ES-I3 (cell line): ENCODE measurements around the gene RASL12.
"Not testable (repeated sequence)": the region's sequence is repeated elsewhere in the genome, so short reads cannot be mapped to it uniquely, and the experiment has no call there.

Experiments used
- H3K36me3 ChIP-seq: 2 replicates; pipeline ENCODE4 v1.6.1; 2013; ENCODE audit warnings: mild to moderate bottlenecking, low read length, control low read depth, moderate library complexity; ENCODE audit not compliant: insufficient read depth
- H3K4me1 ChIP-seq: 2 replicates; pipeline ENCODE4 v1.6.1; 2013; ENCODE audit warnings: mild to moderate bottlenecking, control low read depth, low read length; ENCODE audit not compliant: insufficient read depth
- H3K9ac ChIP-seq: 2 replicates; pipeline ENCODE4 v1.6.1; 2013; ENCODE audit warnings: low read depth, mild to moderate bottlenecking, low read length, moderate library complexity
- H3K9me3 ChIP-seq: 2 replicates; pipeline ENCODE4 v1.6.1; 2013; ENCODE audit warnings: mild to moderate bottlenecking, low read length, moderate library complexity; ENCODE audit not compliant: control insufficient read depth, insufficient read depth

The RASL12 gene, protein sequence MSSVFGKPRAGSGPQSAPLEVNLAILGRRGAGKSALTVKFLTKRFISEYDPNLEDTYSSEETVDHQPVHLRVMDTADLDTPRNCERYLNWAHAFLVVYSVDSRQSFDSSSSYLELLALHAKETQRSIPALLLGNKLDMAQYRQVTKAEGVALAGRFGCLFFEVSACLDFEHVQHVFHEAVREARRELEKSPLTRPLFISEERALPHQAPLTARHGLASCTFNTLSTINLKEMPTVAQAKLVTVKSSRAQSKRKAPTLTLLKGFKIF

DNA sequence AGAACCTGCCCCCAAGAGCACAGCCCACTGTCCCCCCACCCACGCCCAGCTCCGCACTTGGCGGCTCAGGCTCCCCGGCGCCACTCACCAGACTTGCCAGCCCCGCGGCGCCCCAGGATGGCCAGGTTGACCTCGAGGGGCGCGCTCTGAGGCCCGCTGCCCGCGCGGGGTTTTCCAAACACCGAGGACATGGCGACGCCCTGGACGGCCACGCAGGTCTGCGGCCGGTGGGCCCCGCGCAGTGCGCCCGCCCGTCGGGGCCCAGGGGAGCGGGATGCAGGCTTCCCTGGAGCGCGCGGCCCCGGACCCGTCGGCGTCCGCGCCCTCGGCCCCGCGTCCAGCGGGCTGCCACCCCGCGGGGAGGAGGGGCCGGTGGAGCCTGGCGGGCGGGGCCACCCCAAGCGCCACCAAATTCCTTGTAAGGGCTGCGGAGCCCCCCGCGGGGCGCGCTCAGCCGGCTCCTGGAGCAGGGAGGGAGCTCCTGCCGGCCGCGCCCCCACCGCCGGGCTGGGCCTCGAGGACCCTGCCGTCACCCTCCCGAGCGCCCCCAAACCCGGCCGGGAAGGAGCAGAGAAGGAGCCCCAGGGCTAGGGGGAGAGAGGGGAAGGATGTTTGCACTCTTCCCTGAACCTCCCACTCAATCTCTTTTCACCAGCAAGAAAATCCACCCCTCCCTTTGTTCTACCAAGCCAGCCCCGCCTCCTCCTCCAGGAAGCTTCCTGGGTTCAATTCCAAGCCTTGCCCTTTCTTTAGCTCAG is at the start of gene RASL12:
RASL12 (minus strand) TSS at position 347 of the 758 bp plus-strand sequence; CDS start at position 191, 156 bp downstream.
- H3K9ac ChIP-seq: peak within 1 kb of the TSS; percentile 74

DNA sequence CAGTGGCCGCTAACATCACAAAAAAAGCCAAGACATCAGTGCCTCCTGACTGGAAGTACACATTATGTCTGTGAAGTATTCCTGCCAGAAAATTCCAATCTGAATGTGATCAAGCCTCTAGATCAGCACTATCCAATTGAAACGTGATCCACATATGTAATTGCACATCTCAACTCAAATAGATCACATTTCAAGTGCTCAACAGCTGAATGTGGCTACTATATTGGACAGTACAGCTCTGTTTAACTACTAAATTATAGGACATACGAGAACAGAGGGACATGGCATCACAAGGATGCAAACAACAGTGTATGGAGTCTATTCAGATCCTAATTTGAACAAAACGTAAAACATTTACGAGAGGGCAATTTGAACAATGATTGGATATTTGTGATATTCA is 47.8 kb upstream of the RASL12 start:
- Histone ChIP-seq H3K4me1 (no peaks in the 10 kb centered on the region), H3K9ac (no peak overlapping the region), H3K36me3 (peaks cover 15% of the 10 kb centered on the region; the same call in 1 of the 2 replicates), H3K9me3 (no peaks in the 10 kb centered on the region)

More for the DNA sequence above, at the start of gene RASL12:
- peaks cover 21% of the 10 kb centered on the region; the same call in 1 of the 2 replicates for H3K4me1 ChIP-seq
- H3K36me3 ChIP-seq: no peaks in the 10 kb centered on the region; the same call in 1 of the 2 replicates
- 0 out of 2 replicates have a peak, but pooled peaks cover 2% of the 10 kb centered on the region for H3K9me3 ChIP-seq

DNA sequence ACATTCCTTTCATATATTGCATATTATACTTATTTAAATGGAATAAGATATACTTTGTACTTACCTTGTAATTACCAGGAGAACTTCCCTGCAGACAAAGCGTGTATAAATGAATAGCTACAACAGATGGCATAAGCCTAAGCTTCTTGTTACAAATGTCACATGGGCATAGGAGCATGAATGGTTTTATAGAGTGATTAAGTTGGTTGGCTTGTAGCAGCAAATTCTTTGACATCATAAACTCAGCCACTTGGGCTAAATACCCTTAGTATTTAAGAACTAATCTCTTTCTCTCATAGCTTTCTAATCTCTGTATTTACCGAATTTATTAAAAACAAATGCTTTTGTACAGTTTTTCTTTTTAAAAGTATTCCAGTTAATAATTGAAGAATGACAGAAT is 47.3 kb upstream of the RASL12 start, which contains the start of gene UBAP1L:
UBAP1L (minus strand) TSS at position 115 of the 400 bp plus-strand sequence. CDS start 8,985 bp downstream, outside the sequence.
- H3K4me1 ChIP-seq: no peaks in the 10 kb centered on the region
- no peak within 1 kb of the TSS for H3K9ac ChIP-seq
- peaks cover 15% of the 10 kb centered on the region; the same call in 1 of the 2 replicates for H3K36me3 ChIP-seq
- no peaks in the 10 kb centered on the region for H3K9me3 ChIP-seq

DNA sequence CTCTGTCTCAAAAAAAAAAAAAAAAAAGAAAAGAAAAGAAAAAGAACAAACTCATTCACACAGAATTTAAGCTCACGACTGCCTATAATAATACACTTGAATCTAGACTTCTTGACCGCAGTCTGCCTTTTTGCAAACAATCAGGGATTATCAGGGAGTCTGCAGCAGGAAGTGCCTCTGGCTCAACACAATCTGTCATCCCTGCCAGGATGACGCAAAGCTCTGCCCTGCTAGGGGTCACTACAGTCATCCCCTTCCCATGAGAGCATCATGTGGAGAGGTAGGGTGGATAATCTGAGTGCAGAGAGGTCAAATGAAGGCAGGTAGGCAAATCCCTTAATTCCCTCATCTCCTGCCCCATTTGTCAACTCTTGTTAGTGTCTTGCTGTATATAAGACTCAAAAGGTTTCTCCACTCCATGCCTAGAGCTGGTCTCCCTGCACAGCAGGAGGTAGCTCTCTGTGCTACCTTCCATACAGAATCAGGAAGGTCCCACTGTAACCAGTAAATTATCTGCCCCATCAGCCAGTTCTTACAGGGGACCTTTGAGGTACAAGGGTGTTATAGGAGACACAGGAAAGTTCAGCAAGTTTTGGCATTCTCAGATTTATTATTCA is 43.0 kb upstream of the RASL12 start:
- Histone ChIP-seq H3K36me3 (no peaks in the 10 kb centered on the region), H3K9ac (no peak overlapping the region)

DNA sequence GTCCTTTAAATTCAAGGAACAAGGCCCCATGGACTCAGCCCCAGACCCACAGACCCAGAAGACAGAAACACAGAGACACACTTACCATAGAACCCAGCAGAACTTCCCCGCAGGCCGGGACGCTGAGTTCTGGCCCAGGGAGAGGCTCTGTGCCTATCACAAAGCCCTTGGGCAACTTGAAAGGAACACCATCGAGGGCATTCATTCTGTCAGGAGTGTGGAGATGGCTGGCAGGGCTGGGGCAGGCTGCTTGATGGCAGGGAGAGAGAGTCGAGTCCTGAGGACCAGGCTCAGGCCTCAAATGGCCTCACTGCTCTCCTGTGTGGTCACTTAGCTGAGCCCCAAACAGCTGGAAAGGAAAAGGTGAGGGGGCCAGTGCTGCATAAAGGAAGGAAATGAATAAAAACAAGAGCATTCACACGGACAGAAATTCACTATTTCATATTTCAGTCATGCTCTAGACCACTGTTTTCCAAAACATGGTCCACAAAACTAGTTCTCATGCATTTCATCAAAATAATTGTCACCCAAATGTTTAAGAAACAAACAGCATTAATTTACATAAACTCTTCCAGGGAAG is 38.3 kb upstream of the RASL12 start:
- Histone ChIP-seq H3K4me1 (no peaks in the 10 kb centered on the region; the same call in 1 of the 2 replicates), H3K9ac (no peak overlapping the region), H3K9me3 (no peaks in the 10 kb centered on the region), H3K36me3 (no peaks in the 10 kb centered on the region)

More for the DNA sequence above, 43.0 kb upstream of the RASL12 start:
- no peaks in the 10 kb centered on the region for H3K4me1 ChIP-seq
- H3K9me3 ChIP-seq: no peaks in the 10 kb centered on the region

DNA sequence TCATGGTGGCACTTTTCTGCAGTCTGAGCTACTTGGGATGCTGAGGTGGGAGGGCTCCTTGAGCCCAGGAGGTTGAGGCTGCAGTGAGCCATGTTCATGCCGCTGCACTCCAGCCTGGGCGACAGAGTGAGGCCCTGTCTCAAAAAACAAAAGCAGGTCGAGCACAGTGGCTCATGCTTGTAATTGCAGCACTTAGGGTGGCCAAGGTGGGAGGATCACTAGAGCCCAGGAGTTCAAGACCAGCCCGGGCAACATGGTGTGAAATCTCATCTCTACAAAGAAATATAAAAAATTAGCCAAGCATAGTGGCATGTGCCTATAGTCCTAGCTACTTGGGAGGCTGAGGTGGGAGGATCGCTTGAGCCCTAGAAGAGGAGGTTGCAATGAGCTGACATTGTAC is 37.2 kb upstream of the RASL12 start:
- no peaks in the 10 kb centered on the region for H3K36me3 ChIP-seq

DNA sequence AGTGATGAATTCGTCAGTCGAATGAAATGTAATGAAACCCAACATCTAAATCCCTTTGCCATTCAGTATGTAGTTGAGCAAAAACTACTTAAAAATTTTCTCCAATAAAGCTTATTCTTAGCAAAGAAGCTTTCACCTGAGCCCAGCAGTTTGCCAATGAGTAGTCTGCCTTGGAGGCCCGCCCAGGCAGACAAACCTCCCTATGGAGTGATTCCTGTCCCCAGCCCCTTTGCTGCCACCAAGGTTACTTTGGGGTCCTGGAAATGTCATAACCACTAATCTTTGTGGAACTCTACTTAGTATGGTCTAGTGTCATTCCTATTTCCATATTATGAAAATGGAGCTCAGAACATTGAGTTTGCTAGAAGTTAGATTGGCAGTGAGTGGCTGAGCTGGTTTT is 35.1 kb upstream of the RASL12 start:
- H3K9me3 ChIP-seq: no peaks in the 10 kb centered on the region
- no peaks in the 10 kb centered on the region; the same call in 1 of the 2 replicates for H3K36me3 ChIP-seq
- no peaks in the 10 kb centered on the region; the same call in 1 of the 2 replicates for H3K4me1 ChIP-seq
- no peak overlapping the region; the same call in 1 of the 2 replicates for H3K9ac ChIP-seq

More for the DNA sequence above, 37.2 kb upstream of the RASL12 start:
- Histone ChIP-seq H3K4me1 (no peaks in the 10 kb centered on the region; the same call in 1 of the 2 replicates), H3K9ac (no peak overlapping the region), H3K9me3 (no peaks in the 10 kb centered on the region)

DNA sequence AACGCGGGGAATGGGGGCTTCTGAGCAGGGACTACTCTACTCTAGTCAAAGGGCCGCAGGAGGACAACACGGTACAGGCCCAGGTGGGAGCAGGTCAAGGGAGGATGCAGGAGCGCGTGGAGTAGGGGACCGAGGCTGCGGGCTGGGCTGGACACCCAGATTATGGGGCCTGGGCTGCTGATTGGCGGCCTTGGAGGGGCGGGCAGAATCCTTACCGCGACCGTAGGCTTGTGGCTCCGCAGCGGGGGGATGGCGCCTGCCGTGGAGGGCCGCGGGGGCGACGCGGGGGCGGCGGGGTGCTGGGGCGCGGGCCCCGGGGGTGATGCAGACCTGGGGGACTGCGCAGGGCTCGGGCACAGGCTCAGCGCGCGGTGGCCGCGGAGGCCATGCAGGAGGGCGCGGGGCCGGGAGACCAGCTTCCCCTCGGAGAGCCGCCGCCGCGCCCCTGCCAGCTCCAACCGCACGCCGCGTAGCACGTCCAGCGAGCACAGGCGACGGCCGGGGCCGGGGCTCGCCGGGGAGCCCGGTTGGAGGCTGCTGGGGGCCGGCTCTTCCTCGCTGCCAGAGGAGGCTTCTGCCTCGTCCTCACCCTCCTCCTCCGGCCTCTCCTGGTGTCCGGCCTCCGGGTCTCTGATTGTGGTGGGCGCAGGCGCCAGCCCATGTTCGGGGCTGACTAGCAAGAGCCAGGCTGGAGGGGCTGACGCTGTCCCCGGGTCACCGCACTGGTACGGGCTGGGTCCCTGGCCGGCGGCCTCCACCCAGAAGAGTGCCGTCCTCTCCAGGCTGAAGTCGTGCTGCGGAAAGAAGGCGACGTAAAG is 34.3 kb upstream of the RASL12 start:
- Histone ChIP-seq H3K9ac (peak overlapping the region; percentile 56; the same call in 1 of the 2 replicates), H3K9me3 (no peaks in the 10 kb centered on the region), H3K4me1 (peaks cover 2% of the 10 kb centered on the region; the same call in 1 of the 2 replicates), H3K36me3 (no peaks in the 10 kb centered on the region; the same call in 1 of the 2 replicates)

DNA sequence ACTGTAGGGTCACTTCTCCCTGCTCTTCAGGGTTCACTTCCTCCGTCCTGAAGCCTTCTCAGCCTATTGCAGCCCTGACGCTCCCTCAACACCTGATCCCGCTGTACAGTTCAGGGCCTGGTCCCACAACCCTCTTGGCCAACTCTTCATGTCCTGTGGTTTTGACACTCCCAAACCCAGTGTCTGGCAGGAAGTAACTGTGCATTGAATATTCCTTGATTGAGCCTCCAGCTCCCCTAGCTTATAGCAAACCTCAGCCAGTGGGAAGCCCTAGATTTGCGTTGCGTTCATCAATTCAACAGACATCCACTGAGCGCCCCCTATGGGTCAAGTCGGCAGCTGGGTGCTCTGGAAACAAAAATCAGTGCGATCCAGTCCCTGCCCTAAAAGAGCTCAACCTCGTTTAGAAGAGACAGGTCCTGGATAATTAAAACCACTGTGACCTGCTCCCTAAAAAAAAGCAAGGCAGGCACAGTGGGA is 33.7 kb upstream of the RASL12 start:
- H3K4me1 ChIP-seq: peaks cover 5% of the 10 kb centered on the region; the same call in 1 of the 2 replicates
- H3K36me3 ChIP-seq: no peaks in the 10 kb centered on the region; the same call in 1 of the 2 replicates
- H3K9me3 ChIP-seq: no peaks in the 10 kb centered on the region
- H3K9ac ChIP-seq: peak overlapping the region; percentile 54; the same call in 1 of the 2 replicates

DNA sequence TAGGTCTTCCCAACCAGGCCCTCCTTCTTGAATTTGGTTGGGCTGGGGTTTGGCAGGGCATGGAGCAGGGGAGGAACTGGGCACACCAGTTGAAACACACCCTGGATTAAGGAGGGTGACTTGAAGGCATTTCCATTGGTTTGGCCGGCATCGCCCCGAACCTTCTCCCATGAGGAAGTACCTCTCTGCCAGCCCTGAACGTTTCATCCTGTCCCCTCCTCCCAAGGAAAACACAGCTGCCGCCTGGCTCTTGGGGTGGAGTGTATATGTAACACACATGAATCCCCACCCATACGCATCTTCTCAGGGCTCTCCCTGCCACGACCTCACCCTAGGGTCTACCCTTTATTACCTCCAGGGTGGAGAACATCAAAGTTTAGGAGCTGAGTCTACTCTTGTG is 32.7 kb upstream of the RASL12 start:
- Histone ChIP-seq H3K9ac (no peak overlapping the region), H3K4me1 (peaks cover 5% of the 10 kb centered on the region; the same call in 1 of the 2 replicates), H3K36me3 (no peaks in the 10 kb centered on the region; the same call in 1 of the 2 replicates), H3K9me3 (no peaks in the 10 kb centered on the region)

DNA sequence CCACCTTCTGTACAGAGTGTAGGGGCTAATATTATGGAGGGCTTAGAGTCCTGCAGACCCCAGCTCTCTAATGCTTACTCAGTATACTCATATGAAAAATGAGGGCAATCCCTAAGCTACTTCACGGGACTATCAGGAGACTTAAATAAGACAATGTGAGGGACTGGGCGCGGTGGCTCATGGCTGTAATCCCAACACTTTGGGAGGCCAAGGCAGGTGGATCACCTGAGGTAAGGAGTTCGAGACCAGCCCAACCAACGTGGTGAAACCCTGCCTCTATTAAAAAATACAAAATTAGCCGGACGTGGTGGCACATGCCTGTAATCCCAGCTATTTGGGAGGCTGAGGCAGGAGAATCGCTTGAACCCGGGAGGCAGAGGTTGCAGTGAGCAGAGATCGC is 32.0 kb upstream of the RASL12 start:
- not testable (repeated sequence) for H3K36me3 ChIP-seq, H3K9me3 ChIP-seq, H3K4me1 ChIP-seq, H3K9ac ChIP-seq

DNA sequence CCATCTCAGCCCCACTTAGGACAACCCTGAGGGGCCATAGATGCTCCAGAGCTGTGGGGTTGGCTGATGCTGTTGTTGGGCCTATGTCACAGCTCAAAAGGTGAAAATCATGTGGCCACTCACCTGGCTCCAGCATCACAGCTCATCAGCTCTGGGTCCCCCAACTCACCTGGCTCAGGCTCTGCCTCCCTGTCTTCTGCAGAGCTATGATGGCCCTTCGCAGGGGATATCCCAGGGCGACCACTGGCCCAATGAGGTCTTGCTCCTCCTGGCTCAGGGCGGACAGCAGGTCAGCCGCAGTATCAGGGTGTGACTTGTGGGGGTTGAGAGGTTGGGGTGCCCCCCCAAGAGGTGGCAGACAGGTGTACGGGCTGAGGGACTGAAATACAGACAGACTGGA is 31.5 kb upstream of the RASL12 start:
- no peaks in the 10 kb centered on the region for H3K9me3 ChIP-seq
- H3K9ac ChIP-seq: no peak overlapping the region
- H3K36me3 ChIP-seq: no peaks in the 10 kb centered on the region; the same call in 1 of the 2 replicates
- H3K4me1 ChIP-seq: peaks cover 5% of the 10 kb centered on the region; the same call in 1 of the 2 replicates

DNA sequence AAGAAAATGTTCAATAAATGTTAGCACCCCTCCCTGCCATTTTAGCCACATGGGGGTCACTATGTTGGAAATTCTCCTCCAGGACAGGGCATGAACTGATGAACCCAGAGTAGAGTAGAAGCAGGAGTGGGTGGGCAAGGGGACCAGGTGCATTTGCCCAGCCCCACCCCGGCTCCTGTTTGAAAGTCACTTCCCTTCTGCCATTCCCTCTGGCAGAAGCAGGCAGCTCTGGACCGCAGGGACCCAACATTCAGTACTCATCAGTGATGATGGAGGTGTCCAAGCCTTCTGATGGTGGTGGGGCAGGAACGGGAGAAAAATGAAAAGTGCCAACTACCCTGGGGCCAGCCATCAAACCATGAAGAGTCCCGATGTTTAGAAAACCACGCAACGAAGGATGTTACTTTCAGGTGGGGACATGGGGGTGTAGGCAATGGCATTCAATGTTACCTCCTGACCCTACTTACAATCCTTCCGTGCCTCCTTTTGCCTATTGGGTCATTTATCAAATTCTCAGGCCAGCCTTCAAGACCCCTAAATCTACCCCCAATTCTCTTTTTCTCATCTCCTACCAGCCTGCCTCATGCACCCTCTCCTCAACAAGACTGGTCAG is 30.0 kb upstream of the RASL12 start:
- Histone ChIP-seq H3K4me1 (peaks cover 5% of the 10 kb centered on the region; the same call in 1 of the 2 replicates), H3K9me3 (no peaks in the 10 kb centered on the region), H3K36me3 (no peaks in the 10 kb centered on the region; the same call in 1 of the 2 replicates)

More for the DNA sequence above, 30.0 kb upstream of the RASL12 start:
- H3K9ac ChIP-seq: no peak overlapping the region
